ENCODE measurements around the gene PEX26. TPM values are rescaled to one million over a fixed set of nuclear protein-coding genes. Genes with fewer than 3 reads are reported as not detected.

The PEX26 gene
- total and polyA plus RNA-seq, 2 of the 13 experiments (the other 11 are each of a cell fraction or from before 2014, with no cell fraction given), result 10.6 to 25.1 TPM

DNA sequence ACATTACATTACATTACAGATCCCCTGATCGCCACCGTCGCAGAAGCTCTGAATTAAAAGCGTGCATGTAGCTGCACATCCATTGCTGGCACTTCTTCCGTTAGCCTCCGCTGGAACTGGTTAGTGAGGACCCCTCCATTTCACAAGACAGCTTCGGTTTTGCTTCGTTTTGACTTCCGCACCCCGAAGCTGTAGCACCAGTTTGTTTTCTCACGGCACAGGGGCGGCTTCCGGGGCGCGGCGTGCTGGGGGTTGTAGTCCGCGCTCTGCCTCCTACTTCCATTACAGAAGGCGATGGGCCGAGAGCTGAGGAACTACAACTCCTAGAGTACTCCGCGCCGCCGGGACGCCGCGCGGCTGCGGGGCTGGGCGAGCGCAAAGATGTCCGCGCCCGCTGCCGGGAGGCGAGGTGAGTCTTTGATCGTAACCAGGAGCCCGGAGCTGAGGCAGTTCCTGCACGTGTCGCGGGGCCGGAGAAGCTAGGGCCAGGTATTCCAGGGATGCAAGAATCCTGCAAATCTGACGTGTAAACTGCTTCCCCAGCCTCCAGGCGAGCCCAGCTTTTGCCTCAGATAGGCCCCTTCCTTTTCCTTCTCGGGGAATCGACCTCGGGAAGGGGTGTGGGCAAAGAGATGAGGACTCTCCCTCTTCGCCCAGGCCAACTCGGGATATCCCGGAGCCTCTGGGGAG is at the start of gene PEX26 (continued):
- TF ChIP-seq TRIM24 (CRISPR knock-in tag; IDR thresholded peaks at IDR 0.05) (no peak), TAF15 (IDR thresholded peaks at IDR 0.05; ENCODE audit: low read depth, low read length, poor library complexity, severe bottlenecking) (no peak), IRF2 (CRISPR knock-in tag; IDR thresholded peaks at IDR 0.05) (peak; percentile 95), ZNF850 (CRISPR knock-in tag; conservative IDR thresholded peaks at IDR 0.05) (no peak), STAT5B (CRISPR knock-in tag; IDR thresholded peaks at IDR 0.05) (no peak; the same call in 1 of the 2 replicates), KDM4B (CRISPR knock-in tag; IDR thresholded peaks at IDR 0.05) (no peak; the same call in 1 of the 2 replicates), PLRG1 (conservative IDR thresholded peaks at IDR 0.05) (no peak), ARNT (IDR thresholded peaks at IDR 0.05) (no peak), LCORL (IDR thresholded peaks at IDR 0.05) (no peak), LCORL (CRISPR knock-in tag; IDR thresholded peaks at IDR 0.05) (0 out of 2 replicates have a peak, but pooled peaks have one; percentile 13), ZNF614 (CRISPR knock-in tag; IDR thresholded peaks at IDR 0.05; ENCODE audit: borderline replicate concordance) (no peak), POLR2AphosphoS2 (IDR thresholded peaks at IDR 0.05; ENCODE audit: low read depth, low read length) (no peak), TCF7L2 (IDR thresholded peaks at IDR 0.05; ENCODE audit: low read depth, low read length) (no peak)
- TF ChIP-seq, protein P1, sequence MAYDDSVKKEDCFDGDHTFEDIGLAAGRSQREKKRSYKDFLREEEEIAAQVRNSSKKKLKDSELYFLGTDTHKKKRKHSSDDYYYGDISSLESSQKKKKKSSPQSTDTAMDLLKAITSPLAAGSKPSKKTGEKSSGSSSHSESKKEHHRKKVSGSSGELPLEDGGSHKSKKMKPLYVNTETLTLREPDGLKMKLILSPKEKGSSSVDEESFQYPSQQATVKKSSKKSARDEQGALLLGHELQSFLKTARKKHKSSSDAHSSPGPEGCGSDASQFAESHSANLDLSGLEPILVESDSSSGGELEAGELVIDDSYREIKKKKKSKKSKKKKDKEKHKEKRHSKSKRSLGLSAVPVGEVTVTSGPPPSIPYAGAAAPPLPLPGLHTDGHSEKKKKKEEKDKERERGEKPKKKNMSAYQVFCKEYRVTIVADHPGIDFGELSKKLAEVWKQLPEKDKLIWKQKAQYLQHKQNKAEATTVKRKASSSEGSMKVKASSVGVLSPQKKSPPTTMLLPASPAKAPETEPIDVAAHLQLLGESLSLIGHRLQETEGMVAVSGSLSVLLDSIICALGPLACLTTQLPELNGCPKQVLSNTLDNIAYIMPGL (CRISPR knock-in tag; IDR thresholded peaks at IDR 0.05; ENCODE audit: borderline replicate concordance in 1 of 2, low read depth in 1 of 2), result peak; percentile 76 to 84
- TF ChIP-seq, protein P2, sequence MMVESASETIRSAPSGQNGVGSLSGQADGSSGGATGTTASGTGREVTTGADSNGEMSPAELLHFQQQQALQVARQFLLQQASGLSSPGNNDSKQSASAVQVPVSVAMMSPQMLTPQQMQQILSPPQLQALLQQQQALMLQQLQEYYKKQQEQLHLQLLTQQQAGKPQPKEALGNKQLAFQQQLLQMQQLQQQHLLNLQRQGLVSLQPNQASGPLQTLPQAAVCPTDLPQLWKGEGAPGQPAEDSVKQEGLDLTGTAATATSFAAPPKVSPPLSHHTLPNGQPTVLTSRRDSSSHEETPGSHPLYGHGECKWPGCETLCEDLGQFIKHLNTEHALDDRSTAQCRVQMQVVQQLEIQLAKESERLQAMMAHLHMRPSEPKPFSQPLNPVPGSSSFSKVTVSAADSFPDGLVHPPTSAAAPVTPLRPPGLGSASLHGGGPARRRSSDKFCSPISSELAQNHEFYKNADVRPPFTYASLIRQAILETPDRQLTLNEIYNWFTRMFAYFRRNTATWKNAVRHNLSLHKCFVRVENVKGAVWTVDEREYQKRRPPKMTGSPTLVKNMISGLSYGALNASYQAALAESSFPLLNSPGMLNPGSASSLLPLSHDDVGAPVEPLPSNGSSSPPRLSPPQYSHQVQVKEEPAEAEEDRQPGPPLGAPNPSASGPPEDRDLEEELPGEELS (CRISPR knock-in tag; IDR thresholded peaks at IDR 0.05), result no peak
- TF ChIP-seq, protein P3, sequence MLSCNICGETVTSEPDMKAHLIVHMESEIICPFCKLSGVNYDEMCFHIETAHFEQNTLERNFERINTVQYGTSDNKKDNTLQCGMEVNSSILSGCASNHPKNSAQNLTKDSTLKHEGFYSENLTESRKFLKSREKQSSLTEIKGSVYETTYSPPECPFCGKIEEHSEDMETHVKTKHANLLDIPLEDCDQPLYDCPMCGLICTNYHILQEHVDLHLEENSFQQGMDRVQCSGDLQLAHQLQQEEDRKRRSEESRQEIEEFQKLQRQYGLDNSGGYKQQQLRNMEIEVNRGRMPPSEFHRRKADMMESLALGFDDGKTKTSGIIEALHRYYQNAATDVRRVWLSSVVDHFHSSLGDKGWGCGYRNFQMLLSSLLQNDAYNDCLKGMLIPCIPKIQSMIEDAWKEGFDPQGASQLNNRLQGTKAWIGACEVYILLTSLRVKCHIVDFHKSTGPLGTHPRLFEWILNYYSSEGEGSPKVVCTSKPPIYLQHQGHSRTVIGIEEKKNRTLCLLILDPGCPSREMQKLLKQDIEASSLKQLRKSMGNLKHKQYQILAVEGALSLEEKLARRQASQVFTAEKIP (CRISPR knock-in tag; IDR thresholded peaks at IDR 0.05; ENCODE audit: borderline replicate concordance), result no peak
- TF ChIP-seq, protein P4, sequence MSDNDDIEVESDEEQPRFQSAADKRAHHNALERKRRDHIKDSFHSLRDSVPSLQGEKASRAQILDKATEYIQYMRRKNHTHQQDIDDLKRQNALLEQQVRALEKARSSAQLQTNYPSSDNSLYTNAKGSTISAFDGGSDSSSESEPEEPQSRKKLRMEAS (IDR thresholded peaks at IDR 0.05), result peak; percentile 30; the same call in 1 of the 2 replicates
- TF ChIP-seq, protein P5, sequence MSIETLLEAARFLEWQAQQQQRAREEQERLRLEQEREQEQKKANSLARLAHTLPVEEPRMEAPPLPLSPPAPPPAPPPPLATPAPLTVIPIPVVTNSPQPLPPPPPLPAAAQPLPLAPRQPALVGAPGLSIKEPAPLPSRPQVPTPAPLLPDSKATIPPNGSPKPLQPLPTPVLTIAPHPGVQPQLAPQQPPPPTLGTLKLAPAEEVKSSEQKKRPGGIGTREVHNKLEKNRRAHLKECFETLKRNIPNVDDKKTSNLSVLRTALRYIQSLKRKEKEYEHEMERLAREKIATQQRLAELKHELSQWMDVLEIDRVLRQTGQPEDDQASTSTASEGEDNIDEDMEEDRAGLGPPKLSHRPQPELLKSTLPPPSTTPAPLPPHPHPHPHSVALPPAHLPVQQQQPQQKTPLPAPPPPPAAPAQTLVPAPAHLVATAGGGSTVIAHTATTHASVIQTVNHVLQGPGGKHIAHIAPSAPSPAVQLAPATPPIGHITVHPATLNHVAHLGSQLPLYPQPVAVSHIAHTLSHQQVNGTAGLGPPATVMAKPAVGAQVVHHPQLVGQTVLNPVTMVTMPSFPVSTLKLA (IDR thresholded peaks at IDR 0.05), result peak; percentile 48; the same call in 1 of the 2 replicates
- TF ChIP-seq, protein P6, sequence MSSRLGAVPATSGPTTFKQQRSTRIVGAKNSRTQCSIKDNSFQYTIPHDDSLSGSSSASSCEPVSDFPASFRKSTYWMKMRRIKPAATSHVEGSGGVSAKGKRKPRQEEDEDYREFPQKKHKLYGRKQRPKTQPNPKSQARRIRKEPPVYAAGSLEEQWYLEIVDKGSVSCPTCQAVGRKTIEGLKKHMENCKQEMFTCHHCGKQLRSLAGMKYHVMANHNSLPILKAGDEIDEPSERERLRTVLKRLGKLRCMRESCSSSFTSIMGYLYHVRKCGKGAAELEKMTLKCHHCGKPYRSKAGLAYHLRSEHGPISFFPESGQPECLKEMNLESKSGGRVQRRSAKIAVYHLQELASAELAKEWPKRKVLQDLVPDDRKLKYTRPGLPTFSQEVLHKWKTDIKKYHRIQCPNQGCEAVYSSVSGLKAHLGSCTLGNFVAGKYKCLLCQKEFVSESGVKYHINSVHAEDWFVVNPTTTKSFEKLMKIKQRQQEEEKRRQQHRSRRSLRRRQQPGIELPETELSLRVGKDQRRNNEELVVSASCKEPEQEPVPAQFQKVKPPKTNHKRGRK (CRISPR knock-in tag; IDR thresholded peaks at IDR 0.05), result no peak
